ENCODE data around the gene CNTN5.

The CNTN5 gene

DNA sequence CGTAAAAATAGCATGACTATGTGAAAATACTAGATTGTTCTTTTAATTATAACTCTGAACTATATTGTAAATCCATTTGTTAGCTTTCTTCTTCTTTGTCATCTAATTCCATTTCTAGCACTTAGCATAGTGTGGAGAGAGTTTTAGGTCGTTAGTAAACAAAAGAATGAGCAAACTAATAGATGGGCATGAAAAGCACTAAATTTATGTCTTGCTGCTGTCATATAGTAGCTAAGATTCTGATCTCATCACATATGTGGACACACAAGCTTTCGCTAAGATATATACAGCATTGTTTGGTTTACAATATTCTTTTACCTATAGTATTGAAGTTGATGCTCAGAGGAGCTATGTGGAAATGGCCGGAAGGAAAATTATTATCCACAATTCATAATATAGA lies 370.5 kb downstream of the CNTN5 start:
- DNase-seq (ENCODE audit: low spot score) = no peak

DNA sequence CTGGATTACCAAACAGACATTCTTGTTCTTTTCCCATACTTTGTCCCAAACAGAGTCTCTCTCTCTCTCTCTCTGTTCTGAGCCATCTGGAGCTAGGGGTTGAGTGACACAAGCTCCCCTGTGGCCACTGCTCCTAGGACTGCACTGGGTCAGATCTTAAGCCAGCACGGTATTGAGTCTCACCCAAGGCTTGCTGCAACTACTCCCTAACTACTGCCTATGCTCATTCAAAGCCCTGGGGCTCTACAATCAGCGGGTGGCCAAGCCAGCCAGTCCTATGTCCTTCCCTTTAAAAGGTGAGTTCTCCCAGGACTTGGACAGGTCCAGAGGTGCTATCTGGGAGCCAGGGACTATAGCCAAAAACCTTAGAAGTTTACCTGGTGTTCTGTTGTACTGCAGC lies 385.6 kb downstream of the CNTN5 start:
- no peak for DNase-seq (ENCODE audit: low spot score)

DNA sequence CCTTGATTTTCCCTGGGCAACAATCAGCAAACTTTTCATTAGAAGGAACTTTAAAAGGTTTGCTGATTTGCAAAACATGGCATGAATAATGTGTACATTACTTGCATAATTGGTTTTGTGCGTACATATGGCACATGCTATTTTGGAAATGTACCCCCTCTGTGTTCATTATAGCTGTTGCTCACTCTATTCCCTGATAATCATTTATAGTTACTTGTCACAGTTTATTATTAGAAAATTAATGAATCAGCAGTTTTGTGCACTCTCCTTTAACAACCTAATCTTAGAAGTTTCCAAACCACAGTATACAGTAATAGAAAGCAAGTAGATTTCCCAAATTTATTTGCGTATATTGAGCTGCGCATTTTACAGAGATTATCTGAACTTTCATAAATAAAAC lies 389.9 kb downstream of the CNTN5 start:
- no peak for DNase-seq (ENCODE audit: low spot score)

DNA sequence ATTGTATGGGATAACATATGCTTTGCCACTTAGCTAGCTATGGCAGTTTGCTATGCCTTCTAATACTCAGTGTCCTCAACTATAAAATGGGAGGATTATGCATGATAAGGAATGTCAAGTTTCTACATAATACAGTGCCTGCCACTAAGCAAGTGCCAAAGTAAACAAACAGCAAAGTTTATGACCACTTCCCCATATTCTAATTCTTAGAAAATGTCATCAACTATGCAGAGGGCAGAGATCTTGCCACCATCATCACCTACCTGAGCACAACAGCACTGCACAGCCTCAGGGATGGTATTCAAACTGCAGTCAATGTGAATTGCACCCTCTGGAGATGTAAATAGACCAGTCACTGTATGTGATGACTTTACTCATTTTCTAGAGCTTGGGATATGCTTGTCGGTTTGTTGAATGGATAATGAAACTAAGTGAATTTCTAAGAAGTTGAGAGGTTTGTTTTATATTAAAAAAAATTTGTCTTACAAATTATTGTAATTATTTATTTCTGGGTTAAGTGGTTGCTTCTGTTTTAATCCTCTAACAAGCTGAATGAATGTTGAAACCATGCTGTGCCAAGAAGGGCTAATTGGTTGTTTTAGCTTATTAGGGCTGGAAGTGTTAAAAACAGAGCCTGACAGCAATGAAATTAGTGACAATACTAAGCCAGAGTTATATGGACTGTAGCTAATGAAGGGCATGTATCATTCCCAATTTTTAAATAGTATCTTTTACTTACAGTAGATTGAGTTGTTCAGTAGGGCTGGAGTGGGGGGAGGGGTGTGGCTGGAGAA lies 398.4 kb downstream of the CNTN5 start:
- DNase-seq (ENCODE audit: low spot score) = no peak

DNA sequence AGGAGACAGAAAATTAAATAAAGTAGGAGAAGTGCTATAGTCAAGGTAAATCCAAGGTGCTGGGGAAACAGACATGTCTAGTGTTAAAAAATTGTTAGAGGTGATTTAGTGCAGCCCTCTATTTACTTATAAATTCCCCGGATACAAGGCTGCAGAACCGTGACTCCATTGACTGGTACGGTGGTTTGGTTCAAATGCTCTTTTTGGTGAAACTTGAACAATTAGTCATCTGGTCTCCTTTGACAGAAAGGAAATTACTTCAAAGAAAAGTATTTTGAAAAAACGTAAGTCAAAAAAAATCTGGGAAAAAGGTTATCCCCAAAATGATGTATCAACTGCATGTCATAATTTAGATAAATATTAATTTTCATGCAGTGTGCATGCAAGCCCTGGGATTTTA lies 399.2 kb downstream of the CNTN5 start:
- DNase-seq (ENCODE audit: low spot score) = no peak

DNA sequence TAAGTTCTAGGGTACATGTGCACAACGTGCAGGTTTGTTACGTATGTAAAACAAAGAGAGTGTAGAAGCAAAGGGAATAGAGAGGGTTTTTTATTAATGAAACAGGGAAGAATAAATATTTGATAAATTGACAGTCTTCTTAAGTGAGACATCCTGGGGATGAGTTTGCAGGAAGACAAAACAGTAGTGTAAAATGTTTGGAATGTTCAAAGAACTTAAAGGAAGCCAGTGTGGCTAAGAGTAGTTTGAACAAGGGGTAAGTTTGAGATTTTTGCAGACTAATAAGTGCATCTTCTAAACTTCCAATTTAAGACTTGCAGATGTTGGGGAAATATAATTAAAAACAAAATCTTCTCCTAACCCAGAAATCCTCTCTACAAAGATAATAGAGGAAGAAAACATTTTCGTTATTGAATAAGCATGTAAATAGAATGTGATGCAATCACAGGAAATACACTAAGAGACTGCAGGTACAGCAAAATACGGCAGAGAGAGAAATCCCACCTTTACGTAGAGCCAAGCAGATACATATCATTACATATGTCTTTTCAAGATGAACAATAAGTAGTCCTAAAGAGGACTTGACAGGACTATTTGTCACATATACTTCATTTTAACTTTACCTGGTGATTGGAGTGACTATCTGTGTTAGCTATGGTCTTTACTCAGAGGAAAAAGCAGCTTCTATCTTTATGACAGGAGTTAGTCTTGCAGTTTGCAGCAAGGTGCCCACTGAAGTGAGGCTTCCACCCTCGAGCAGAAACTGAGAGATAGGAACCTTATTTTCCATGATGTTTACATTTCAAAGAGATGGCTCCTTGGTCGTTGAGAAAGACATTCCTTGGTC lies 402.1 kb downstream of the CNTN5 start:
- DNase-seq (ENCODE audit: low spot score) = no peak

- no peak for DNase-seq (ENCODE audit: low spot score)
Measured at GRCh38 chr11:99423428-99423983, 402.8 kb downstream of the CNTN5 start.

- no peak for DNase-seq (ENCODE audit: low spot score)
Measured at GRCh38 chr11:99424313-99425084, 403.8 kb downstream of the CNTN5 start.

- DNase-seq (ENCODE audit: low spot score) = no peak
Measured at GRCh38 chr11:99425596-99425995, 404.8 kb downstream of the CNTN5 start.

DNA sequence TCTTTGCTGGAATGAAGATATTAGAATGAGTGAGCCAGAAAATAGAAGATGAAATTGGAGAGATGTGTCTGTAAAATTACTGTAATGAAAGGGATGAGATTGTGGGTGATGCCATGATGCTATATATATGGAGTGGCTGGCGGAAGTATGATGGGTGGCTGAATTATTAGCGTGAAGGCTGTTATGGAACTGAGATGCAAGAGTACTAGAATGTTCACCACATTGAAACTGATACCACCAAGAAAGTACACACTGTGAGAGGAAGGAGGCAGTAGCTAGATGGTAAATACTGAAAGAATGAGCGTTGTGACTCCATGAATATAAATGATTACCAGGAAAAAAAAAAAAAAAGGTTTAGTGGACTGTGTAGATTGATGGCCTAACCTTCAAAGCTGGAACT lies 411.9 kb downstream of the CNTN5 start:
- DNase-seq (ENCODE audit: low spot score) = no peak

DNA sequence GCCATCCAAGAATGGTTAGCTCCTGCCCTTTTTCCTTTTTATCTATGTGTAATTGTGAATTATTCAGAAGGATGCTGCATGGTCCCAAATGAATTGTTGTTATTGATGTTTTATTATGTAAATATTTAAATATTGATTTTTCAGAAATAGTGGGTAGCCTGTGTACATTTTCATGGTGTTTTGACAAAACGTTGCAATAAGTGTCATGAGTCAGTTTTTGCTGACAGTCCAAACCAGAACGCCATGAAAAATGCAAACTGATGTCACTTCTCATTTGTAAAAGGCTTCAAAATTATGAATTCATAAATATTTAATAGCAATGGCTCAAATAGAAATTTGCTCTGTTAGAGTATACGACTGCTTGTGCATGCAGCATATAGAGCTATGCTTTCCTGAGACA lies 422.5 kb downstream of the CNTN5 start:
- no peak for DNase-seq (ENCODE audit: low spot score)

DNA sequence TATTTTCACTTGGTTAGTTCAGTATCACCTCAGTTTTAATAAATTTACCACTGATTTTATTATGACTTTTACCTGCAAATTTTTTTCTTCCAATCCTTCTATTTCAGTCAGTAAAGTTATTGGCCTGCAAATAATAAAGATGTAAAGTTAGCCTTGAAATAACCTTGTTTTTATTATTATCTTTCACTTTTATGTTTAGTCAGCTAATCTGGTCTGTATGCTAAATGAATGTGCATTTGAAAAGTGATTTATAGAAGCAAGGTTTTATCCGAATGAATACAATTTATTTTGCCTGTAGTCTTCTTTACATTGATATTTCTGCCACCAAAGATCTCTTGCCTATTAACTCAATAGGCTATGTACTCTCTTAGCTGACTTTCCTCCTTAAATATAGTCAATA lies 425.7 kb downstream of the CNTN5 start:
- DNase-seq (ENCODE audit: low spot score) = no peak

DNA sequence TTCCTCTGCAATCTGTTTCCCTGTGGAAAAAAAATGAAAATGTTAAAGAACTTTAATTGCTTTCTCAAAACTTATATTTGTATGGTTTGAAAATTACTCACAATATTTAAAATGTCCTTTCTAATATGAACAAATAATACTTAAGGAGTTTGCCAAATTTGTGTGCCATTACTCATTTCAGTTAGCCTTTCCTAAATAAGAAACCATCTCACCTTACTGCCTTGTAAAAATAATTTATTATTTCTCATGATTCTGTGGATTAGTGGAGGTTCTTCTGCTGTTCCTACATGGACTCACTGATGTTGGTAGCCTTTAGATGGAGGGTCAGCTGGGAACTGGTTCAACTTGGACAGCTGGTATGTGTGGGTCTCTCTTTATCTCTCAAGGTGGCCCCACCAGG lies 428.6 kb downstream of the CNTN5 start:
- DNase-seq (ENCODE audit: low spot score) = no peak

GRCh38 chr11:99452075-99452474 lies 431.3 kb downstream of the CNTN5 start:
- no peak for DNase-seq (ENCODE audit: low spot score)

DNA sequence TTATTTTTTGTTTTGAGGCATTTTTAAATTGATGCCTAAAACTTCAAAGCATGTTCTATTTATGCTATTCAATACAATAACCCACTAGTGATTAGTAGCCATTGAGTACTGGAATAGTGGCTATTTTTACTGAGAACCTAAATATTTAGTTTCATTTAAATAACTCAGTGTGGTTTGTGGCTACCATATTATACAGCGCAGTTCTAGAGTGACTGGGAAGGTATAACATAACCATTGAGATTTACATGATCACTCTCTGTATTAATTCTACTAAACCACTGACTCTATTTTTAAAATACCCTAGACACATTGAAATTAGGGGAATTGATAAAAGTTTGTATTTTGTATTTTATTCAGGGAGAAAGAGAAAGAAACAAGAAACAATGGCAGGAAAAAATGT lies 441.2 kb downstream of the CNTN5 start:
- no peak for DNase-seq (ENCODE audit: low spot score)

GRCh38 chr11:99464985-99465384 lies 444.2 kb downstream of the CNTN5 start:
- no peak for DNase-seq (ENCODE audit: low spot score)

GRCh38 chr11:99489581-99489980 lies 468.8 kb downstream of the CNTN5 start:
- no peak for DNase-seq (ENCODE audit: low spot score)

- DNase-seq (ENCODE audit: low spot score) = no peak
Measured at GRCh38 chr11:99494065-99494464, 473.3 kb downstream of the CNTN5 start.

DNA sequence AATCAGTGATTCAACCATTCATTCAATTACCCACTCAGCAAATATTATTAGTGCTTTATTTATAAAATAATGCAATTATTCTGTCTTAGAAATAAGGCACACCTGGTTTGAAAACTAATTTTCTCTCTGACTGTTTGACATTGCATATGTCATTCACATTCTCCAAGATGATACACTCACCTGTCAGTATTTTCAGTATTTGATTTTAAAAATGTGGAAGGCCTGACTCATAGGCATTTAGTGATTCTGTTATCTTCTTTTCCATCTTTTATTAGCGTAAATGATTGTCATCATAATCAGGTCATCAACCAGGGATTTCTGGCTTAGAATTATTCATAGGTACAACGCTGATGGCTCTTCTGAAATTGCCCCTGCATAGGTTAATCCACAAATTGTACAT lies 480.9 kb downstream of the CNTN5 start:
- DNase-seq (ENCODE audit: low spot score) = no peak

DNA sequence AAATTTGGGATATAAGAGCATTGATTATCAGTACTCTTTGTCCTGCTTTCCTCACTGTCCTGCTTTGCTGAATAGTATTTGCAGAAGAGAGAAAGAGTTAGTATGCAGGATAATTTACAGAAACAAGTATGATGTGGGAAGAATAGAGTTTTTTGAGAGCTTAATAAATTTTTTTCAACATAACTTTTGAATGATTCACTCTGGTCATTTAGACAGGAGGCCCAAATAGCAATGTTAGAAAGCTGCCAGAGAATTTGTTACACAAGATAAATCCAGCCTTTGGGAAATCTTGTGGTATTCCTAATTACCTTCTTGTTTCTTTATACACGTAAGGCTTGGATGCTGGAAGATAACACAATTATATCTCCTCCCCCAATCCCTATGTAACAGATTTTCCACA lies 484.6 kb downstream of the CNTN5 start:
- no peak for DNase-seq (ENCODE audit: low spot score)

- no peak for DNase-seq (ENCODE audit: low spot score)
Measured at GRCh38 chr11:99505831-99506230, 485.1 kb downstream of the CNTN5 start.

GRCh38 chr11:99509863-99510262 lies 489.1 kb downstream of the CNTN5 start:
- DNase-seq (ENCODE audit: low spot score) = no peak

All from CD4-positive, alpha-beta T cell treated with Interleukin-6 at 100 ng/mL for 8 hours (primary cell).